Fibroblast of skin of left biceps (primary cell): ENCODE data around the gene CDX1.
"Not testable (repeated sequence)": the region's sequence is repeated elsewhere in the genome, so short reads cannot be mapped to it uniquely, and the experiment has no call there.

Experiments used
- DNase-seq, 2 experiments: peaks; one replicate each; pipeline ENCODE4 v3.0.0-alpha.2; 2013; ENCODE audit warnings: low read depth in 2 of 2

CDX1 gene

DNA sequence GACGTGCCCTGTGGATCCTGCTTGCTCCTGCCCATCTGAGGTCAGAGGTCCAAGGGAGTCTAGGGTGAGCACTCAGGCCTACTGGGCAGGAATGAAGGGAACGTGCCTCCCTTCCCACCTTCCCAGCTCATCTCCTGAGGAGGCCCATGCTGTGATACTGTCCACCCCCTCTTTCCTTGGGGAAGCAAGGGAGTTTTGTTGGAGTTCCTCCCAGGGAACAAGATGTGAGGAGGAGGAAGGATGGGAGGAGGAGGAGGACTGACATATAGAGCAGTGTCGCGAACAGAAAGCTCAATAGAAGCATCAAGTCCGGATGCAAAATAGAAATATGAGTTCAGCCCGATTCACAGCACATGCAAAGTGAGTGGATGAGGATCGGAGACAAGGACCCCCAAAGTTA lies 64.3 kb downstream of the CDX1 start:
- no peak for DNase-seq

DNA sequence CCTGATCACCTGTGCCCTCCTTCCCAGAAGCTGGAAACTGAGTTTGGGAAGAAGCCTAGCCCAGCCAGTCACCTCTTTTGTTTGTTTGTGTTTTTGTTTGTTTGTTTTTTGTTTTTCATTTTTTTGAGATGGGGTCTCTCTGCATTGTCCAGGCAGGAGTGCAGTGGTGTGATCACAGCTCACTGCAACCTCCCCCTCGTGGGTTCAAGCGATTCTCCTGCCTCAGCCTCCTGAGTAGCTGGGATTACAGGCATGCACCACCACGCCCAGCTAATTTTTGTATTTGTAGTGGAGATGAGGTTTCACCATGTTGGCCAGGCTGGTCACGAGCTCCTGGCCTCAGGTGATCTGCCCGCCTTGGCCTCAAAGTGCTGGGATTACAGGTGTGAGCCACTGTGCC lies 67.1 kb downstream of the CDX1 start:
- not testable (repeated sequence) for DNase-seq
